Endothelial cell of umbilical vein (primary cell): ENCODE results near the gene NUBPL. TPM values are rescaled to one million over a fixed set of nuclear protein-coding genes. Genes with fewer than 3 reads are reported as not detected.
"Not testable (repeated sequence)": the region's sequence is repeated elsewhere in the genome, so short reads cannot be mapped to it uniquely, and the experiment has no call there.

ENCODE experiments used
- BruUV-seq: library from RNA; stranded (reverse); fragments of 400-500 nt; replicated peaks from 2 replicates; lab custom pipeline; 2021; lab: Mats Ljungman, UMichigan
- CTCF ChIA-PET: fragments of 300-600, 350-600 bp; sonication (Branson Sonifier 250); formaldehyde crosslinking; loops from one replicate; lab custom pipeline; 2021; ENCODE audit warnings: antibody characterized with exemption, inconsistent platforms; lab: Charles Lee
- POLR2A ChIA-PET: fragments of 300-600, 350-600 bp; sonication (Branson Sonifier 250); formaldehyde crosslinking; loops from one replicate; lab custom pipeline; 2021; ENCODE audit warnings: antibody characterized with exemption, inconsistent platforms; lab: Charles Lee
- DNase-seq: peaks from one replicate; pipeline ENCODE4 v3.0.0-alpha.2; 2011; ENCODE audit warnings: low read depth, low spot score
- FAIRE-seq: peaks from 2 replicates; lab custom pipeline; 2011; peaks lifted over from hg19 to GRCh38; lab: Jason Lieb, UNC
- H2AFZ ChIP-seq: 2 replicates; pipeline ENCODE4 v1.6.0; 2012; ENCODE audit warnings: low read depth, low read length, control low read depth, inconsistent platforms
- H3K27ac ChIP-seq: 2 replicates; pipeline ENCODE4 v1.5.1; 2011; ENCODE audit warnings: low read depth, mild to moderate bottlenecking, control low read depth, low read length, moderate library complexity; ENCODE audit not compliant: insufficient read depth
- H3K27me3 ChIP-seq, 2 experiments: 2 replicates each; pipeline versions ENCODE4 v1.6.0 to v1.6.1; 2011; ENCODE audit warnings: low read length in 2 of 2, mixed read lengths in 1 of 2; ENCODE audit not compliant: control insufficient read depth in 2 of 2, insufficient read depth in 2 of 2
- H3K36me3 ChIP-seq, 2 experiments: 2 replicates in 1 of 2; 3 replicates in 1 of 2; pipeline ENCODE4 v1.5.1; 2011; ENCODE audit warnings: low read length in 2 of 2, mild to moderate bottlenecking in 1 of 2, moderate library complexity in 1 of 2; ENCODE audit not compliant: control insufficient read depth in 2 of 2, insufficient read depth in 2 of 2; ENCODE audit errors: extremely low read depth in 1 of 2
- H3K4me1 ChIP-seq: 3 replicates; pipeline ENCODE4 v1.5.1; 2011; ENCODE audit warnings: mild to moderate bottlenecking, low read length; ENCODE audit not compliant: control insufficient read depth, insufficient read depth; ENCODE audit errors: extremely low read depth
- H3K4me2 ChIP-seq: 2 replicates; pipeline ENCODE4 v1.6.1; 2011; ENCODE audit warnings: low read length, control low read depth, mixed read lengths; ENCODE audit not compliant: insufficient read depth
- H3K4me3 ChIP-seq, 3 experiments: fragments of 200-600 bp in 1 of 3; sonication (generic), shearing (Covaris generic) in 1 of 3; replicated peaks in 1 of 3; 2 replicates each; pipeline ENCODE4 v1.5.1; 2011 to 2016; ENCODE audit warnings: control low read depth in 3 of 3, low read length in 3 of 3, mild to moderate bottlenecking in 2 of 3, inconsistent platforms in 1 of 3, low read depth in 1 of 3, moderate library complexity in 1 of 3; ENCODE audit not compliant: insufficient read depth in 1 of 3
- H3K79me2 ChIP-seq: 2 replicates; pipeline ENCODE4 v1.6.0; 2012; ENCODE audit warnings: low read length, inconsistent platforms; ENCODE audit not compliant: control insufficient read depth, insufficient read depth
- H3K9ac ChIP-seq: replicated peaks from 2 replicates; pipeline ENCODE3; 2011; ENCODE audit warnings: low read length, control low read depth; ENCODE audit not compliant: insufficient read depth; ENCODE audit errors: extremely low read depth
- H3K9me1 ChIP-seq: replicated peaks from 3 replicates; pipeline ENCODE4 v1.6.0; 2011; ENCODE audit warnings: mild to moderate bottlenecking, low read length; ENCODE audit not compliant: control insufficient read depth, insufficient read depth; ENCODE audit errors: extremely low read depth
- H3K9me3 ChIP-seq: replicated peaks from 2 replicates; pipeline ENCODE4 v1.5.1; 2012; ENCODE audit warnings: low read length, inconsistent platforms; ENCODE audit not compliant: control insufficient read depth, insufficient read depth
- H4K20me1 ChIP-seq: replicated peaks from 2 replicates; pipeline ENCODE3; 2011; ENCODE audit warnings: mild to moderate bottlenecking, low read length; ENCODE audit not compliant: control insufficient read depth, insufficient read depth; ENCODE audit errors: extremely low read depth
- CTCF ChIP-seq, 2 donors: IDR thresholded peaks; 1 replicate in 1 of 2; 2 replicates in 1 of 2; pipeline ENCODE4 v1.5.1; 2011; ENCODE audit warnings: low read length in 2 of 2, mild to moderate bottlenecking in 2 of 2, moderate library complexity in 2 of 2, control low read depth in 1 of 2, inconsistent platforms in 1 of 2, low read depth in 1 of 2; ENCODE audit not compliant: insufficient read depth in 1 of 2; ENCODE audit errors: extremely low read depth in 1 of 2
- EZH2 ChIP-seq: IDR thresholded peaks from 2 replicates; pipeline ENCODE4 v1.6.1; 2012; ENCODE audit warnings: borderline replicate concordance, low read depth, mild to moderate bottlenecking, moderate library complexity, low read length, inconsistent platforms; ENCODE audit not compliant: severe bottlenecking
- FOS ChIP-seq: IDR thresholded peaks from 2 replicates; pipeline ENCODE4 v1.6.1; 2011; ENCODE audit warnings: mild to moderate bottlenecking, low read length, moderate library complexity, borderline replicate concordance; ENCODE audit not compliant: insufficient read depth
- GATA2 ChIP-seq: IDR thresholded peaks from 2 replicates; pipeline ENCODE4 v1.7.0; 2011; ENCODE audit warnings: low read depth, mild to moderate bottlenecking, moderate library complexity, mixed read lengths, low read length; ENCODE audit not compliant: insufficient read length, insufficient read depth
- JUN ChIP-seq: IDR thresholded peaks from 2 replicates; pipeline ENCODE4 v1.6.1; 2011; ENCODE audit warnings: borderline replicate concordance, low read depth; ENCODE audit not compliant: insufficient read length, insufficient read depth
- MYC ChIP-seq: IDR thresholded peaks from one replicate; pipeline ENCODE4 v1.6.1; 2011; ENCODE audit warnings: mild to moderate bottlenecking, low read depth, low read length
- POLR2A ChIP-seq: IDR thresholded peaks from 2 replicates; pipeline ENCODE4 v1.6.1; 2012; ENCODE audit warnings: low read depth, mild to moderate bottlenecking, control low read depth, low read length
- POLR2AphosphoS5 ChIP-seq: IDR thresholded peaks from 2 replicates; pipeline ENCODE4 v1.6.1; 2012; ENCODE audit warnings: low read depth, mild to moderate bottlenecking, control low read depth, low read length, moderate library complexity; ENCODE audit not compliant: insufficient read depth
- dilution Hi-C: fragments of 300-500 bp; cut with MboI; formaldehyde crosslinking; loops from one replicate; pipeline ENCODE4 v1.15.0; 2019; ENCODE audit warnings: low sequenced_read_pairs; ENCODE audit not compliant: extremely low pct_ligation_motif_present
- intact Hi-C: fragments of 100-400 bp; cut with micrococcal nuclease; formaldehyde crosslinking; loops from one replicate; pipeline ENCODE4 v1.10.0; 2022
- polyA plus RNA-seq, 4 experiments: library from polyadenylated mRNA; depleted of rRNA in 3 of 4; stranded (reverse) in 3 of 4; unstranded in 1 of 4; fragments of >200 nt; gene quantifications; 2 replicates each; pipeline versions ENCODE4 v1.2.1 to v1.2.3, GENCODE V29; 2011 to 2012; ENCODE audit warnings: missing spikeins in 1 of 4
- total RNA-seq: library from RNA; stranded (reverse); gene quantifications from 2 replicates; pipeline ENCODE4 v1.2.3, GENCODE V29; 2021
- TF ChIP-seq, protein P1 (sequence below): IDR thresholded peaks from 2 replicates; pipeline ENCODE4 v1.6.1; 2011; ENCODE audit not compliant: insufficient read depth, insufficient read length

Gene NUBPL
- total and polyA plus RNA-seq, 2 donors (not counting 3 experiments of a cell fraction or from before 2014, with no cell fraction given) = 2.1 to 12.3 TPM

DNA sequence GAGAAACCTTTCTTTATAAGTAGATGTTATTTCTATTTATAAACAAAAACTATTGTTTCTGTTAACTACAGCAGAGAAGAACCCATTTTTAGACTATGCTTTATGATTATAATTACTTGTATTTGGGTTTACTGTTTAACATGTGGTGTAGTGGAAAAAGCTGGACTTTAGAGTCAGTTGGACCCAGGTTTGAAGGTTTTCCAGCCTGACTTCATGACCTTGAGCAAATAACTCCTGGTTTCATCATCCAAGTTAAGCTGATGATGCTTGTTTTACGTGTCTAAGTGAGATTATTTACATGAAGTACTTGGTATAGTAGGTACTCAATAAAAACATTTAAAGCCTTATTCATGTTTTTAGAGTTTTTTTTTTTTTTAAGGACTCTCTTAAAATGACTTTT, 294.1 kb downstream of the NUBPL start:
- no TSS peak for BruUV-seq
- no peak for FAIRE-seq

GRCh38 chr14:31856003-31856402, 294.8 kb downstream of the NUBPL start:
- dilution Hi-C loops, FAIRE-seq, H3K4me2 ChIP-seq, BruUV-seq, intact Hi-C loops, DNase-seq, H4K20me1 ChIP-seq, H2AFZ ChIP-seq, POLR2A ChIA-PET, H3K36me3 ChIP-seq, H3K27me3 ChIP-seq, H3K9me3 ChIP-seq, H3K9me1 ChIP-seq, H3K79me2 ChIP-seq, H3K27ac ChIP-seq, H3K4me3 ChIP-seq, H3K9ac ChIP-seq, H3K4me1 ChIP-seq: not testable (repeated sequence)
- CTCF ChIA-PET = interaction anchor here (1.0 to 1.4 kb wide), 2 partner anchors 13 to 346 kb away, joined by 3 read pairs; no protein-coding TSS in a partner anchor

More for the DNA sequence above, 294.1 kb downstream of the NUBPL start:
- intact Hi-C loops = no loop called here
- dilution Hi-C loops = no loop called here
- no peaks in the 10 kb centered on the region for H3K36me3 ChIP-seq
- no peaks in the 10 kb centered on the region for H3K9me1 ChIP-seq
- H2AFZ ChIP-seq = no peak overlapping the region
- POLR2A ChIA-PET = no interaction called here
- DNase-seq = no peak
- no peaks in the 10 kb centered on the region for H3K27me3 ChIP-seq
- CTCF ChIA-PET = interaction anchor here (1.0 to 1.4 kb wide), 2 partner anchors 12 to 345 kb away, joined by 3 read pairs; no protein-coding TSS in a partner anchor
- H3K4me3 ChIP-seq = no peak overlapping the region
- no peaks in the 10 kb centered on the region for H4K20me1 ChIP-seq
- H3K9me3 ChIP-seq = no peaks in the 10 kb centered on the region
- no peak overlapping the region for H3K4me2 ChIP-seq
- TF ChIP-seq CTCF (IDR thresholded peaks at IDR 0.05; ENCODE audit: extremely low read depth in 1 of 2, insufficient read depth in 1 of 2, low read depth in 1 of 2, low read length in 2 of 2) (no peak), GATA2 (no peak), POLR2A (no peak), JUN (no peak), EZH2 (no peak), POLR2AphosphoS5 (no peak), MYC (no peak), FOS (no peak)
- TF ChIP-seq, protein P1, sequence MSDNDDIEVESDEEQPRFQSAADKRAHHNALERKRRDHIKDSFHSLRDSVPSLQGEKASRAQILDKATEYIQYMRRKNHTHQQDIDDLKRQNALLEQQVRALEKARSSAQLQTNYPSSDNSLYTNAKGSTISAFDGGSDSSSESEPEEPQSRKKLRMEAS = no peak
- H3K4me1 ChIP-seq = no peaks in the 10 kb centered on the region
- H3K9ac ChIP-seq = no peak overlapping the region
- H3K27ac ChIP-seq = no peak overlapping the region
- no peaks in the 10 kb centered on the region for H3K79me2 ChIP-seq
